KBM-7 (cell line): Measurements from ENCODE around the gene MYO18B.
"Not testable (repeated sequence)": the region's sequence is repeated elsewhere in the genome, so short reads cannot be mapped to it uniquely, and the experiment has no call there.

ENCODE experiments used
- DNase-seq: peaks from one replicate; pipeline ENCODE4 v3.0.0-alpha.2; 2015
- in situ Hi-C: fragments of 300-500 bp; cut with MboI; formaldehyde crosslinking; loops from 2 replicates; pipeline ENCODE4 v1.14.3; 2020; ENCODE audit warnings: low sequenced_read_pairs, low pct_unique_long_range_greater_than_20kb, mixed read lengths

MYO18B gene

DNA sequence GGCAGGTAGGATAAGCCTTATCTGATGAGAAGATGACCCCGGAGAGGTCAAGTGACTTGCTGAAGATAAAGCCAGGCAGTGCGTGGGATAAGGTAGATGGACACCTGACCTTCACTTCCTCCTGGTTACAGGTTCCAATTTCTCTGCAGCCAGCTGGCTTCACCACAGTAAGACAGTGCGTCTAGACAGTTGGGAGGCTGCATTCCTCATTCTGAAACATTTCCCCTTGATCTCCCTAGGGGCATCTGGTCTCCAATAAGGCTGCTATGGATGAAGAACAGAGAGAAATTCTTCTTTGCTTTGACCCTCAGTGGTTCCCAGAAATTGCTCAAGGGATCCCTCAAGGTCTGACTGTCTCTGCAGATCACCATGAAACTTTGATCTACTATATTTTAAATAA lies 211.3 kb downstream of the MYO18B start:
- in situ Hi-C loops = no loop called here
- no peak for DNase-seq

DNA sequence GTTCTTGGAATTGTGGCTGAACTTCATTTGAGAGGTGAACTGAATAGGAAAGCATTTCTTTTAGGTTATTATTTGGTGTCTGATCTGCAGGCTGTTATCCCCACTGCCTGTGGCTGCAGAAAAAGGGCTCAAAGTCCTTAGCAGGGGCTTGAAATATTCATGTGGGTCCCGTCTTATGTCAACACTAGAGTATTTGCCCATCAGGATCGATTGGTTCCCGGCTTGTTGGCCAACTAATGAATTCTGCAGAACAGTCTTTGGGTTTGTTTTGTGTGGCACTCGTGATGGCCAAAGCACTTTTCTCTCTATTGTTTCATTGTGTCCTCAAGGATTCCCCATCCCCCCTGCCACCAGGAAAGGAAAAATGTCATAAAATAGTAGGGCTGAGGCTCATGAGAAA lies 211.9 kb downstream of the MYO18B start:
- in situ Hi-C loops = no loop called here

DNA sequence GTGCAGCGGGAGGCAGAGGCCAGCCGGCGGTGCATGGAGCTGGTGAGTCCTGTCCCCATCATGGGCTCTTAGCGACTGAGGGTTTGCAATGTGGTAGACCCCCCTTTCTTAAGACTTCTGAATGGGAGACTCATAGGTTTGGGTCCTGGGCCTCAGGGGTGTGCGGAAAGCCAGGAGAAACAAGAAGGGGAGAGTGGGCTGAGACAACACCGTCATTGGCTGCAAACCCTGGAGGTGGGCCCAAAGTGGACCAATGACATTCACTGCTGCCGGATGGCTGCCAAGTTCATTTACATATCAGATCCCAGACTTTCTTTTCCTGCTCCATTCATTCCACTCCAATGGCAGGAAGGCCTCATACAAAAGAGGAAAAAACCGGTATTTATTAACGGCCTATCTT lies 213.3 kb downstream of the MYO18B start:
- DNase-seq = no peak
- in situ Hi-C loops = no loop called here

More for the DNA sequence above, 211.9 kb downstream of the MYO18B start:
- no peak for DNase-seq

DNA sequence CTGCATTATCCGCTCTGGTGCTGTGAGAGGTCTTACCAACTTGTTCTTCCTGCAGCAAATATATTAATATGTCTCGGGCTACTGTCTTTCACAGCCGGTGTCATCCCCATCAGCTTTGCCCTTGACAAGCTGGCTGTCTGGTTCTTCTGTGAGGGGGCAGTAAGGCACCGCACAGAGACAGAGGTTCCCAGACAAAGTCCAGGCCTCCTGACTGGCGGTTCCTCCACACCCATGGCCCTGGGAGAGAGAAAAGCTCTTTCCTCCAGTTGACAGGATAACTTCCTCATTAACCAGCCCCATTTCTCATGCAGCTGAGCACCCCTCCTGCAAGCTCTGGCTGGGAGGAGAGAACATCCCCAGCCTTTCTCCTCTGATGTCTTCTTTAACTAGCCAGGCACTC lies 214.8 kb downstream of the MYO18B start:
- in situ Hi-C loops = no loop called here
- no peak for DNase-seq

DNA sequence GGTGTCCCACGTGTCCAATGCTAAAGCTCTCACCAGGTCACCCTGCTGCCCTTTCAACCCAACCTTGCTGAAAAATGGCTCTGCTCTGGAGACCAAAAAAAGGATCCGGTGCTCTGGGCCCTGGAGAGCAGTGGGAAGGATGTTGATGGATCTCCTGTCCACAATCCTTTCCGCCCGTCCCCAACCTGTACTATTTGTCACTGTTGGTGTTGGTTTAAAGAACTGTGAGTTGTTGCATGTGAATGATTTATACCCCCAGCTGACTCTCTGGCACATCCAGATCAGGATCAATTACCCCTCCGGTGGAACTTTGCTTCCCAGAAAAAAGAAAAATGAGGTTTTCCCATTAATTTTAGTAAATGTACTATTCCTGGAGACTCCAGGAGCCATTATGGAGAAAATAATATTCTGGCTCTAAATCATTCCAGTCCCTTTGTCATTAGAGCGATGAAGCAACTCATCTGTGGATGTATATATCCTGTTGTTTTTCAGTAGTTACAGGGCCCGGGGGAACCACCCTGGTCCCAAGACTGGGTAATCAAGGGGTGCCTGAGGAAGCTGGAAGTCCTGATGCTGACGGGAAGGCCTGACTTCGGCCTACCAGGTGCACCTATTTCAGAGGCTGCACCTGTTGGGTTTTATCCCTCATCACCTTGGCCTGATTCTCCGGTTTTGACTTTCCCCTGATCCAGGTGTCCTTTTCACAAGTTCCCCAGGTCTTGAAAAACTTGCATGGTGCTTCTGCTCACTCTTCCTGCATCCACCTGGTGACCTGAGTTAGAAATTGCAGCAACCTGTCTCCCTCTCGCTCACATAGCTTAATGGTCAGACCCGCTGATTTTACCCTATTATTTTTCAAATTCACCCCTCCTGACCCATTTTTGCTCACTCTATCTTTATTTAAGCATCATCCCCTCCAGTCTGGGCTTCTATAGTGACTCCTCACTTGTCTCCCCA lies 218.1 kb downstream of the MYO18B start:
- no peak for DNase-seq
- in situ Hi-C loops = no loop called here

DNA sequence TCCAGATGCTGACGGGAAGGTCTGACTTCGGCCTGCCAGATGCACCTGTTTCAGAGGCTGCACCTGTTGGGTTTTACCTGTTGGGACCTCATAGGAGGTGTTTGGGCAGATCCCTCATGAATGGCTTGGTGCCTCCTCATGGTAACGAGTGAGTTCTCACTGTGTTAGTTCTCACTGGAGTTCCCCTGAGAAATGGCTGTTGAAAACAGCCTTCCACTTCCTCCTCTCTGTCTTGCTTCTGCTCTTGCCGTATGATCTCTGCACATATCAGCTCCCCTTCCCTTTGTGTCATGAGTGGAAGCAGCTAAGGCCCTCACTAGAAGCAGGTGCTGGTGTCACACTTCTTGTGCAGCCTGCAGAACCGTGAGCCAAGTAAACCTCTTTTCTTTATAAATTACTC lies 219.7 kb downstream of the MYO18B start:
- in situ Hi-C loops = no loop called here
- DNase-seq = no peak

DNA sequence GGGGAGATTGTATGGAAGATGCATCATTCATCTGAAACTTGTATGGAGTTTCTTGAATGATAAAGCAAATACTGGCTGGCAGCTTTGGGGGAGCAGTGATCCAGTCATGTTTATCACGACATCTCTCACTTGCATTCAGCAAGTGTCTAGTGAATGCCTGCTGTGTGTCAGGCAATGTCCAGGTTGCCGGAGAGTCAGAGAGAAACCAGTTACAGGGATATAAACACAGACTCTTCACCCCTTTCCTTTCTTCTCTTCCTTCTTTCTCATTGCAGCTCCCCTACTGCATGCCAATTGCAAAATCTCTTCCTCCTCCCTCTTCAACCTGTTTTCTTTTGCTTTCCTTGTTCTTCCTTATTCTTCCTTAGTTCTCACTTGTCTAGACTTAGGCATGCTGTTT lies 220.7 kb downstream of the MYO18B start:
- no peak for DNase-seq
- in situ Hi-C loops = no loop called here

DNA sequence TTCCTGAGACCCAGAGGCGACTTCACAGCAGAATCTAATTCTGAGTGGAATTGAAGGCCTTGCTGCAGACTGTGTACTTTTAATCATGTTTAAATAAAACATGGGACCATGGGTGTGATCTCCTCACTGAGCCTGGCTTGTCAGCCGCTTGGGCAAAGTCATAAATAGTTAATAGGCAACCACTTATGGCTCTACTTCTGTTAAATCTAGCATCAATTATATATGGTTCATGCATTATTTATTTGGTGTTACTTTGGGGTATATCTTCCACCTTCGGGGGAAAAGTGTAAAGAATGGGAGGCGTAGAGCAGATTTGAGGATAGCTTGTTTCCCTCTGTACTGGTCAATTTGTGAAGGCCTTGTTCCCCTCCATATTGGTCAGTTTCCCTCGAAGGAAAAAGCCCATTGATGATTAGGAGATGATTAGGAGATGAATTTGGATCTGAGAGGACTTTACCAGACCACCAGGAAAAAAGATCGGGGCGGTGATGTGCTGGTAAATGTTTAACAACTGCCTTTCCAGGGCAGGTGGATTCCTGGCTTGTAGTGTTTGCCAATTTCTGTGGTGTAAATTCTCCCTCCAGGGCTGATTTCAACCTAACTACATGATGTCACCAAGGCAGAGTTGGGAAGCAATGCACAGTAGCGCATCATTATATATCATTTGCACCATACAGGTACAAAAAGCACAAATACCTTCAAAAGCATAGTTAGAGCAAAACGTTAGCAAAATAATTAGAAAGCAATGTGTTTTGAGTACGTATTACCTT lies 223.2 kb downstream of the MYO18B start:
- no peak for DNase-seq
- in situ Hi-C loops = no loop called here

DNA sequence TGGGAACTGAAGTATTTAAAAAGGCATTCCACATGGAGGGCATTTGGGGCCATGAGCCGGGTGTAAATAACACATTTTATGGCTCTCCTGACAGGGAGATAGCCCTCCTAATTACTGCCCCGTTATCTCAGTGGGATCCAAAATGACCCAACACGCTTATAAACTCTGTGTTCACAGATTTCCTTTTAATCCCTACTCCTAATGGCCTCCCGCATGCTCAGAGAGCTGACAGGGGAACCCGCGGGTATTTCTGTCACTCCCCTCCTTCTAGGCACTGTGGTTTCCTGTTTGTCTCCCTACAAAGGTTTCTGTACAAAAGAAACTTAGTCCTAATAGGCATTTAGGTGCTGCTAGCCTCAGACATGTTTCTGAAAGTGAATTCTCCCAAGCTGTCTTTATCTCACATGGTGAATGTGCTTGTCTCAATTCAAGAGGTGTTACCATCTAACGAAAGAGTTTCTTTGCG lies 224.5 kb downstream of the MYO18B start:
- in situ Hi-C loops = no loop called here
- no peak for DNase-seq

DNA sequence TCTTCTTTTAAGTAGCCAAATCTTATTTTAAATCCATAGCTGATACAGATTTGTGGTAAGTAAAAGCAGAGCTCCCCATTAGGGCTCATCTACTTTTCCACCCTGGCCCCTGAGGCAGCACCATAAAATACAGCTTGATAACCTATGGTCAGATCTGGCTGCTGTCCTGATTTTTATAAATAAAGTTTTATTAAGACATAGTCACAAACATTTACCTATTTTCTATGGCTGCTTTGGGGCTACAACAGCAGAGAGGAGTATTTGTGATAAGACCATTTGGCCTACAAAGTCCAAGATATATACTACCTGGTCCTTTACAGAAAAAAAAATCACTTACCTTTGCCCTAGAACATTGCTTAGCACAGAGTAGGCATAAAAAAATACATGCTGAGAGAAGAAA lies 227.3 kb downstream of the MYO18B start:
- DNase-seq = no peak
- in situ Hi-C loops = no loop called here

DNA sequence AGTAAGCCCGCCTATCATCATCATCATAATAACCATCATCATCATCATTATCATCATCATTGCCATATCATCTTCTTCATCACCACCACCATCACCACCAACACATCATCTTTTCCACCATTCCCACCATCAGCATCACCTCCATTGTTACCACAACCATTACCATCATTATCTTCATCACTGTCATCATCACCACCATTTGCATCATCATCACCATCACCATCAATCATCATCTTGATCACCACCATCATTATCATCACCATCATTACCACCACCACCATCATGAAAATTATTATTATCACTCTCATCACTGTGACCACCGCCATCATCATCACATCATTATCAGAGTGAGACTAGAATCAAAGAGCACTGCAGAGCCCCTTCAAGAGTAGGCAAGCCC lies 227.9 kb downstream of the MYO18B start:
- no peak for DNase-seq
- in situ Hi-C loops = no loop called here

DNA sequence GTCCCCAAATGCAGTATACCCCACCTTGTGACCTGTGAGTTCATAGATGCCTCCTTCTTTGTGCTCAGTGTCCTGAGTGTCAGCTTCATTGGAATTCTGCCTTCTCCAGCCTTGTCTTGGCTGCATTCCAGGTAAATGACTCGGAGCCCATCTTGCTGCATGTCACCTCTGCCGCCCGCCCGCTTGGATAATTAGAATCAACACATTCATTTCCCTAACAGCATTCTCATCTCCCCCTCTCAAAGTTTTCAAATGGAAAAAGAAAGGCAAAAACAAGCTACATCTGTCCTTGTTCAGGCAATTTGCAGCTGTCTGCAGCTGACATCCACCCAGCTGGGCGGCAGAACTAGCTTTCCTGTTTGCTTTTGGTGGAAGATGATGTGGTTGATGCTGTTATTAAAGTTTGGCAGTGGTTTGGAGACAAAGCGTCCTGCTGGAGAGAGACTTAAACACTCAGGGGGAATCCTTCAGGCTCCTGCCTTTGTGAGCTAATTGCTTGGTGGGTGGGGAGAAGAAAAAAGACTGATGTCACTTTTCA lies 228.5 kb downstream of the MYO18B start:
- DNase-seq = no peak
- in situ Hi-C loops = no loop called here

DNA sequence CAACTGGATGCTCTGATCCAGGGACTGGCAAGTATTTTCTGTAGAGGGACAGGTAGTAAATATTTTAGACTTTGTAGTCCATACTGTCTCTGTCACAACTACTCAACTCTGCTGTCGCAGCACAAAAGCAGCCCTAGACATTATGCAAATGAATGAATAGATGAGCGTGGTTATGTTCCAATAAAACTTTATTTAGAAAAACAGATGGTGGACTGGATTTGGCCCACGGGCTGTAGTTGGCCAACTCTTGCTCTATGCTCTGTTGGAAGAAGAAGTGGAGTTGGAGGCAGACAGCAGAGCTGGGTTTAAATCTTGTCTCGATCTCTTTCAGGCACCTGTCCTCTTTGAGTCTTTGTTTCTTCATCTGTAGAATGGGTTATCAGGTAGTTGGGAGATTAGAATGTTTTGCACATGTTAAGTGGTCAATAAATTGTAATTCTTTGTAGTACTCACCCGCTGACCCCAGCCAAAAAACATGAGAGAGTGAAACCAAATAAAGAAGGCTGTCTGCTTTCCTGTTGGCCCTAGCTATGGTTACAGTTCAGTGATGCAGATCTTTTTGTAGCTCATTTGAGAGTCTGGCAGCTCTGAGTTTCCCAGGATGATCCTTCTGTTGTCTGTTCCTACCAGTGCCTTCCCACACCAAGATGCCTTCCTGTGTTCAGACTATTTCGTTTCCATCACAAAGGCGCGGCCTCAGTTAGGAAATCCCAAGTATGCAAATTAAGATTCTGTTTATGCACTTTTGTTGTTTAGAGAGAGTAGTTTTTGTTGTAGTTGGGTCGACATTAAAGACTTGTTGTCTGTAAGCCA lies 229.2 kb downstream of the MYO18B start:
- no peak for DNase-seq
- in situ Hi-C loops = no loop called here

DNA sequence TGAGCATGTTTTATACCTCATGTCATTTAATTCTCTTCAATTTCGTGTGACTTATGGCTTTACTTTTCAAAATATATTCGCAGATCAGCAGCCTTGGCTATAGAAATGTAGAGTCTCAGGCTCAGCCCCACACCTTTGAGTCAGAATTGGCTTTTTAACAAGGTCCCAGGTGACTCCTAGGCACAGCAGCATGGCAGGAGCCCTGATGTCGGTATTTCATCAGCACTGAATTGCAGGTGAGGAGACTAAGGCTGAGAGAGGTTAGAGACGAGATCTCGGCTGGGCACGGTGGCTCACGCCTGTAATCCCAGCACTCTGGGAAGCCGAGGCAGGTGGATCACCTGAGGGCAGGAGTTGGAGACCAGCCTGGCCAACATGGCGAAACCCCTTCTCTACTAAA lies 230.4 kb downstream of the MYO18B start:
- DNase-seq = no peak
- in situ Hi-C loops = no loop called here

DNA sequence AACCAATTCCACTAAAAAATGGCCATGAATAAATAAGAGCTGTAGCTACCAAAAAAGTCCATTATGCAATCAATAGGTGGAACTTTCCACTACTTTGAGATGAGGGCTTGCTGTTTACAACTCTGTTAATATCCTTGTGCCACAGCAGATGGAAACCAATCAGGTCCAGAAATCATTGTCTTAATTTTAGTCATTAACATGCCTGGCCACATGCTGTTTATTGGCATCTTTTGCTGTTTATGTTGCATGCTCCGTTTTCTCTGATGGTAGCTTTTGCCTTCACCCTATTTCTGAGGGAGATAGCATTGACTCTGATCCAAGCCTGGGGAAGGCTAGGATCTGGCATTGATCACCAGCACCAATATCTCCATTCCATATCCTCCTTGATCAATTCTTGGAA lies 234.4 kb downstream of the MYO18B start:
- in situ Hi-C loops = no loop called here

DNA sequence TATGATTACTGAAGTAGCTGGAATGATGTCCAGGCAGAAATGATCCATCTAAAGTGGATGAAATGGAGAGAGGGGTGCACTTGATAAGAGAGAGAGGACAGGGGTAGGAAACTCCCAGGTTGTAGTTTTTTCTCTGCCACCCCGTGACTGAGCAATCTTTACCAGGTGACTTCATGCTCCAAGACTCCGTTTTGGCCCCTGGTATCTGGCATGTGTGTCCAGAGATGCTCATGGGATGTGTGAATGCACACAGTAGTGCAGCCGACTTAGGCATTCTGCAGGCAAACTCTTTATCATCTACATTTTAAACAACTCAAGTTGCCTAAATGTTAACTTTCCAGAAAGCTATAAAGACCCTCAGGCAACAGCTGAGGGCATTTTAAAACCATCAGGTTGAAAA lies 238.0 kb downstream of the MYO18B start:
- in situ Hi-C loops = no loop called here
- no peak for DNase-seq

More for the DNA sequence above, 234.4 kb downstream of the MYO18B start:
- no peak for DNase-seq

DNA sequence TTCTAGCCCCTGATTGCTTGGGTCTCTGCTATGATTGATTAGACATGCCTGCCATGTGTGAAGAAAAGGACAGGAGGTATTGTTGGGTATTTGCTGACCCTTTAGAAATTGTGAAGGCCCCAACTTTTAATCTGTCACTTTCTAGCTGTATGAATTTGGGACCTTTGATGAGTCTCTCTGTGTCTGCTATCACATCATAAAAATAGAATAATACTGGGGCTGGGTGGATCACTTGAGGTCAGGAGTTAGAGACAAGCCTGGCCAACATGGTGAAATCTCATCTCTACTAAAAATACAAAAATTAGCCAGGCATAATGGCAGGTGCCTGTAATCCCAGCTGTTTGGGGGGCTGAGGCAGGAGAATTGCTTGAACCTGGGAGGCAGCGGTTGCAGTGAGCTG lies 242.9 kb downstream of the MYO18B start:
- DNase-seq, in situ Hi-C loops: not testable (repeated sequence)

DNA sequence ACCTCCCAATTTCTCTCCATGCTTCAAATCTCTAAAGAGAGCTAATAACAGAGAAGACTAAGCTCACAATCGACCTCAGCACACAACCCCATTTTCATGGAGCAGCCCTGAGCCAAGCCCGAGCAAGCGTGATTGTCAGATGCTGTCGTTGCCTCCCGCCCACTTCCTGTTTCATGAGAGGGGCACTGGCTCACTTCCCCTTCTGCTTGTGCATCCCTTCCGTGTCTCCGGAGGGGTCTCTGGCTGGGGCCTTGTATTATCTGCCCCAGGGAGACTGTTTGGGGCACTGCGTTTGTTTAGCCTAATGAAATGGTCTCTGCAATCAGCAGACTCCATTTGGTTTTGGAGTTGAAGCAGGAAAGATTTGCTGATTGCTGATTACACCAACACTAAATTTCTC lies 246.0 kb downstream of the MYO18B start:
- DNase-seq = peak; percentile 47
- in situ Hi-C loops = no loop called here

DNA sequence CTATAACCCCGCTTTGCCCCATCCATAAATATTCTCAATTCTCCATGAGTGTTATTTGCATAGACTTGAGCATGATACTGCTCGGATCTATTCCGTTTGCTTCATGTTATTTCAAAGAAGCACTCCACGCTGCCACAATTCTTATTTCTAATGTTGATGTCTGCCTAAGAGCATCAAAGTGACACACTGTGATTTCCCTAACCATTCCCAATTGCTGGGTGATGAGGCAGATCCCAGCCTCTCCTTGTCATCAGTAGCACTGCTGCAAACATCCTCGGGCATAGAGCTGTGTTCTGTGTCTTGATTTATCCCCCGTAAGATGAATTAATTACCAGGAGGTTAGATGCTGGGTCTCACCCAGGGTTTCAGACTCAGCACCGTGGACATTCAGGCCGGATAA lies 249.0 kb downstream of the MYO18B start:
- no peak for DNase-seq
- in situ Hi-C loops = no loop called here
